Choroid plexus epithelial cell (primary cell): ENCODE measurements around the gene DDX42.
A peak's percentile ranks its signal among the peaks of the same experiment; 100 is the strongest.

Experiments used
- DNase-seq: peaks from one replicate; pipeline ENCODE4 v3.0.0-alpha.2; 2010; ENCODE audit warnings: low read depth
- H3K4me3 ChIP-seq: 2 replicates; pipeline ENCODE4 v1.5.1; 2011; ENCODE audit warnings: low read depth, mild to moderate bottlenecking, control low read depth, low read length, moderate library complexity
- TF ChIP-seq, protein P1 (sequence below): conservative IDR thresholded peaks from 2 replicates; pipeline ENCODE4 v1.5.1; 2011; ENCODE audit warnings: low read depth, mild to moderate bottlenecking, control low read depth, inconsistent platforms, low read length, moderate library complexity

Gene DDX42, protein sequence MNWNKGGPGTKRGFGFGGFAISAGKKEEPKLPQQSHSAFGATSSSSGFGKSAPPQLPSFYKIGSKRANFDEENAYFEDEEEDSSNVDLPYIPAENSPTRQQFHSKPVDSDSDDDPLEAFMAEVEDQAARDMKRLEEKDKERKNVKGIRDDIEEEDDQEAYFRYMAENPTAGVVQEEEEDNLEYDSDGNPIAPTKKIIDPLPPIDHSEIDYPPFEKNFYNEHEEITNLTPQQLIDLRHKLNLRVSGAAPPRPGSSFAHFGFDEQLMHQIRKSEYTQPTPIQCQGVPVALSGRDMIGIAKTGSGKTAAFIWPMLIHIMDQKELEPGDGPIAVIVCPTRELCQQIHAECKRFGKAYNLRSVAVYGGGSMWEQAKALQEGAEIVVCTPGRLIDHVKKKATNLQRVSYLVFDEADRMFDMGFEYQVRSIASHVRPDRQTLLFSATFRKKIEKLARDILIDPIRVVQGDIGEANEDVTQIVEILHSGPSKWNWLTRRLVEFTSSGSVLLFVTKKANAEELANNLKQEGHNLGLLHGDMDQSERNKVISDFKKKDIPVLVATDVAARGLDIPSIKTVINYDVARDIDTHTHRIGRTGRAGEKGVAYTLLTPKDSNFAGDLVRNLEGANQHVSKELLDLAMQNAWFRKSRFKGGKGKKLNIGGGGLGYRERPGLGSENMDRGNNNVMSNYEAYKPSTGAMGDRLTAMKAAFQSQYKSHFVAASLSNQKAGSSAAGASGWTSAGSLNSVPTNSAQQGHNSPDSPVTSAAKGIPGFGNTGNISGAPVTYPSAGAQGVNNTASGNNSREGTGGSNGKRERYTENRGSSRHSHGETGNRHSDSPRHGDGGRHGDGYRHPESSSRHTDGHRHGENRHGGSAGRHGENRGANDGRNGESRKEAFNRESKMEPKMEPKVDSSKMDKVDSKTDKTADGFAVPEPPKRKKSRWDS

DNA sequence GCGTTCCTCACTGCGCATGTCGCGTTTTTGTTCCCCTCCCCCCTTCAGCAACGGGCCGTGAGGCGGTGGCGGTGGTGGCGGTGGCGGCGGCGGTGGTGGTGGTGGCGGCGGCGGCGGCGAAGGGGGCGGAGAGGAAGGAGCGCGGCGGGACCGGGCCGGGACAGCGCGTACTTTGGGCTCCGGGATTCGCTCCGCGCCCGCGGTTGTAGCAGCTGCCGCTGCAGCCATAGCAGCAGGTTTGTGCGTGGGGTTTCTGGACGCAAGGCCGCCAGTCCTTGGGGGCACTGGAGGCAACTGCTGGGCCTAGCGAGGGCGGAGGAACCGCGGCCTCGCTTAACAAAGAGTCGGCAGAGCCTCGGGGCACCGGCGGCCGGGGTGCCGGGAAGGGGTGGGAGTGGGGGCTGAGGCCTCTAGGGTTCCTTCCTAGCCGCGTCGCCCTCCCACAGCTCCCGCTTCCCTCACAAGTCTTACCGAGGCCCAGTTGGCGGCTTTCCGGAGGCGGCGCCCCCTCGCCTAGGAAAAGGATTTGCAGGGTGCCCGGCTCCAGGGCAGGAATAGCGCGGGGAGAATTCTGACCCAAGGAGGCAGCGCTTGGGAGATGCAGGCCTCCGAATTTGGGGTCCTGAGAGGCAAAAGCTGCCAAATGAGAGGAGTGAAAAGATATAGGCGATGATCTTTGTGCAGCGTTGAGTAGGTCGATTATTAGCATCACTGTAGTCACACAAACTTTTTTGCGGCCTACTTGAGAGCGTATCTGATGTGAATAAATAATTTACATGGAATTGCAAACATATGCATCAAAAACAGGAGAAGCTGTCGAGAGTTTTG is at the start of gene DDX42:
Gene DDX42 (plus strand): TSS at position 30 of the 828 bp plus-strand sequence. CDS start 12,880 bp downstream, outside the sequence.
- H3K4me3 ChIP-seq = peak within 1 kb of the TSS; percentile 72
- DNase-seq = peak; percentile 67
- TF ChIP-seq, protein P1, sequence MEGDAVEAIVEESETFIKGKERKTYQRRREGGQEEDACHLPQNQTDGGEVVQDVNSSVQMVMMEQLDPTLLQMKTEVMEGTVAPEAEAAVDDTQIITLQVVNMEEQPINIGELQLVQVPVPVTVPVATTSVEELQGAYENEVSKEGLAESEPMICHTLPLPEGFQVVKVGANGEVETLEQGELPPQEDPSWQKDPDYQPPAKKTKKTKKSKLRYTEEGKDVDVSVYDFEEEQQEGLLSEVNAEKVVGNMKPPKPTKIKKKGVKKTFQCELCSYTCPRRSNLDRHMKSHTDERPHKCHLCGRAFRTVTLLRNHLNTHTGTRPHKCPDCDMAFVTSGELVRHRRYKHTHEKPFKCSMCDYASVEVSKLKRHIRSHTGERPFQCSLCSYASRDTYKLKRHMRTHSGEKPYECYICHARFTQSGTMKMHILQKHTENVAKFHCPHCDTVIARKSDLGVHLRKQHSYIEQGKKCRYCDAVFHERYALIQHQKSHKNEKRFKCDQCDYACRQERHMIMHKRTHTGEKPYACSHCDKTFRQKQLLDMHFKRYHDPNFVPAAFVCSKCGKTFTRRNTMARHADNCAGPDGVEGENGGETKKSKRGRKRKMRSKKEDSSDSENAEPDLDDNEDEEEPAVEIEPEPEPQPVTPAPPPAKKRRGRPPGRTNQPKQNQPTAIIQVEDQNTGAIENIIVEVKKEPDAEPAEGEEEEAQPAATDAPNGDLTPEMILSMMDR = peak; percentile 32

DNA sequence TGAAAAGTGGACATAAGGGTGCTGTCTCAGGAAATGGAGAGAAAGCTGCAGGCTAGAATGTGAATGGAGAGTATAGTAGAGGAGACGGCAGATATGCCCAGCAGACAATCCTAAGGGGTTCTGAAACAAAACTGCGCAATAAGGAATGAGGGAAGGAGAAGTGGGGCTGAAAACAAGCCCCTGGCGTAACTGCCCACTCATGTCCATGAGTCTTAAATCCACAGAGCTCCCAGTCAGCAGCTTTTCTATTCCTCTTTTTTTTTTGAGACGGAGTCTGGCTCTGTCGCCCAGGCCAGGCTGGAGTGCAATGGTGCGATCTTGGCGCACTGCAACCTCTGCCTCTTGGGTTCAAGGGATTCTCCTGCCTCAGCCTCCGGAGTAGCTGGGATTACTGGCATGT is 38.3 kb upstream of the DDX42 start:
- H3K4me3 ChIP-seq = no peak overlapping the region
- TF ChIP-seq, protein P1 = no peak
- no peak for DNase-seq

DNA sequence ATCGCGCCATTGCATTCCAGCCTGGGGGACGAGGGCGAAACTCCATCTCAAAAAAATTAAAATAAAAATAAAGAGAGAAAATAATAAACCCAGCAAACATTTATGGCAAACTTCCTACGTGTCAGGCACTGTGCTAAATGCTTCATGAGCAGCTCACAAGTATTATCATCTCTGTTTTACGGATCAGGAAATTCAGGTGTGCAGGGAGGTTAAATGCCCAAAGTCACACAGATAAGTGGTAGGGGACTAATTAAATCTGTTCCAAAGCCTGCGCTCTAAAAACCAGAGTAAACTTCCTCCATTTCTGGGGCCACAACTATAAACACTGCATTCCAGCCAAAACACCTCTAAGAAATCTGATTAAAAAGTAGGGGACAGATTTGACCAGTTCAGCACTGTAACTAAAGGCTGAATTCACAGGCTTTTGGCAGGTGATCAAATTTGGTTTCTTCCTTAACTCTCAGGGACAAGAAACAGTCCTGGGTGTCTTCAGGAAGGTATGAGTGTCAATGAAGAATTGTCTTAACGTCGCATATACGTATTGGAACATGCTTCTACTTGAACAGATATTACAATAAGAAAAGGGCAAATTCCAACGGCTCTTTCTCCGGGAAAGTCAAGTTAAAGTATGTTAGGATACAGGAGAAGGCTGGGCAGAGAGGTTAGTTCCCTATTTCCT is 33.4 kb upstream of the DDX42 start:
- TF ChIP-seq, protein P1 = no peak
- peak; percentile 7 for DNase-seq
- H3K4me3 ChIP-seq = peak overlapping the region; percentile 91

DNA sequence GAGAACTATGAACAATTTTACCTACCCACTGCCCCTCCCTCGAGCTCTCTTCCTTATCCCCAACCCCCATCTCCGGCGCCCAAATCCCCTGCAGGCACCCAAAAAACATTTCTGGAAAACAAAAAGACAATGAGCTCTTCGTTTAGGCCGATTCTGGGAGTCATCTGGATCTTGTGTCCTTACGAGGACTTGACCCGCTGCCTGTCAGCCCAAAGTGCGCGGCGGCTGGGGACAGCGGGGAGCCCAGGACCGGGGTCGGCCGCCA is 32.9 kb upstream of the DDX42 start:
- H3K4me3 ChIP-seq = peak overlapping the region; percentile 91
- TF ChIP-seq, protein P1 = no peak
- no peak for DNase-seq

DNA sequence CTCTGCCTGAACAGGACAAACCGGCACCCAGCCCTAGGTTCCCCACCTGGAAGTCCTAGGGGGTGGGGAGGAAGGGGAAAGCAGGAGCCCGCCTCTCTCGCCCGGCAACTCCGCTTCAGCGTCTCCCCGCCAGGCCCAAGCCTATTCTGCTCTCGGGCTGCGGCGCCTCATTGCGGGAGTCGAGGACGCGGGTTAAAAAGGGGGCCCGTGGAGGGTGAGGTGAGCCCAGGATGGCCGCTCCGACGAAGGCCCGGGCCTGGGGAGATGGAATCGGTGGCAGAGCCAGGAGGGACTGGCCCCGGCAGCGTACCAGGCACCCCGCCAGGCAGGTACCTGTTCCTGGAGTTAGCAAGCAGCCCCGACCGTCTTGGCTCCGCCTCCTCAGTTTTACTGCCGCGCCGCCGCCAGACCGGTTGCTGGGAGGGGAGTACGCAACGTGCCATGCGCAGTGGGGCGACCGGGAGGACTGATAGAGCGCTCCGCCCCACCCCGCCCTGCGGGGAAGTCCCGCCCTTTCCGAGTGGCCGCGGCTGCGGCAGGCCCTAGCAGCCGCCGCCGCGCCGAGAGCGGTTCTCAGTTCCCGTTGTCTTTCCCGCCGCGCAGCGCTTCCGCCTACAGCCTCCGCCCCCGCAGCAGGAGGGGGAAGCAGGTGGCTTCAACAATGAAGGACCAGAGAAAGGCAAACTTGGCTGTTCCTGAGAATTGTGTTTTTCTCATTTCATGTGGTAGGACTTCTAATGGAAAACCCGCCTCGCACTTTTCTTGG is 32.4 kb upstream of the DDX42 start, which contains the start of gene STRADA:
Gene STRADA (minus strand): TSS at position 392 of the 766 bp plus-strand sequence. CDS start 13,430 bp downstream, outside the sequence.
- TF ChIP-seq, protein P1 = no peak
- H3K4me3 ChIP-seq = peak within 1 kb of the TSS; percentile 91
- peak; percentile 98 for DNase-seq
